NB4 (cell line): ENCODE data around the gene ZNF530.
A peak's percentile ranks its signal among the peaks of the same experiment; 100 is the strongest.

Experiments
- DNase-seq: peaks from one replicate; pipeline ENCODE4 v3.0.0; 2010; ENCODE audit warnings: low read depth
- H3K4me3 ChIP-seq: one replicate; pipeline ENCODE4 v1.5.1; 2011; ENCODE audit warnings: mild to moderate bottlenecking, low read depth, low read length, moderate library complexity
- CTCF ChIP-seq: IDR thresholded peaks from one replicate; pipeline ENCODE4 v1.5.1; 2012; ENCODE audit warnings: low read depth, low read length
- MAX ChIP-seq: IDR thresholded peaks from 2 replicates; pipeline ENCODE4 v1.6.1; 2011; ENCODE audit warnings: low read depth, low read length
- MYC ChIP-seq: IDR thresholded peaks from 2 replicates; pipeline ENCODE4 v1.6.1; 2011; ENCODE audit warnings: low read depth, low read length
- POLR2A ChIP-seq: IDR thresholded peaks from 2 replicates; pipeline ENCODE4 v1.6.1; 2011; ENCODE audit warnings: mild to moderate bottlenecking; ENCODE audit not compliant: insufficient read length; ENCODE audit errors: extremely low read depth

Gene ZNF530

GRCh38 chr19:57576661-57577060 is 23.0 kb upstream of the ZNF530 start:
- DNase-seq, result no peak
- no peak overlapping the region for H3K4me3 ChIP-seq
- no peak for TF ChIP-seq MAX
- TF ChIP-seq POLR2A, result no peak
- no peak for TF ChIP-seq CTCF
- no peak for TF ChIP-seq MYC

GRCh38 chr19:57578487-57579205 is 21.0 kb upstream of the ZNF530 start, which contains the start of gene ZNF416:
TSS of gene ZNF416 (minus strand) at chr19:57578911. CDS start at chr19:57578704, 207 bp downstream.
- H3K4me3 ChIP-seq, result peak within 1 kb of the TSS; percentile 68
- TF ChIP-seq MYC (no peak; the same call in 1 of the 2 replicates), MAX (peak; percentile 47; the same call in 1 of the 2 replicates), POLR2A (peak; percentile 39)
- DNase-seq, result peak; percentile 97

GRCh38 chr19:57583104-57583520 is 16.6 kb upstream of the ZNF530 start:
- DNase-seq, result no peak
- TF ChIP-seq MYC (no peak), CTCF (no peak), MAX (no peak), POLR2A (no peak)
- H3K4me3 ChIP-seq, result no peak overlapping the region

- DNase-seq, result peak; percentile 84
- H3K4me3 ChIP-seq, result peak within 1 kb of the TSS; percentile 65
- no peak for TF ChIP-seq MYC
- TF ChIP-seq MAX, result no peak
- TF ChIP-seq CTCF, result no peak
- TF ChIP-seq POLR2A, result no peak
Observed at GRCh38 chr19:57583521-57584416, 15.9 kb upstream of the ZNF530 start, which contains the start of gene ZIK1. TSS of gene ZIK1 (plus strand) at chr19:57584145. CDS start at chr19:57584357, 212 bp downstream.

- no peak for TF ChIP-seq MAX
- TF ChIP-seq MYC, result no peak
- no peak for TF ChIP-seq POLR2A
- no peak for TF ChIP-seq CTCF
- H3K4me3 ChIP-seq, result no peak overlapping the region
- no peak for DNase-seq
Observed at GRCh38 chr19:57587529-57587928, 12.2 kb upstream of the ZNF530 start.

GRCh38 chr19:57599377-57599760 is 316 bp upstream of the ZNF530 start:
- H3K4me3 ChIP-seq, result peak overlapping the region; percentile 66
- TF ChIP-seq MYC (no peak), POLR2A (no peak), MAX (no peak), CTCF (no peak)
- no peak for DNase-seq
